Left lung (tissue), 8 donors: ENCODE measurements around the gene MOB1B. TPM values are rescaled to one million over a fixed set of nuclear protein-coding genes. Genes with fewer than 3 reads are reported as not detected.

ENCODE experiments used
- polyA plus RNA-seq, 6 donors: library from polyadenylated mRNA; unstranded; fragments of 120-200 nt; gene quantifications; one replicate each; pipeline ENCODE4 v1.2.1, GENCODE V29; 2013; ENCODE audit not compliant: insufficient read length in 6 of 6
- total RNA-seq, 2 donors: library from RNA; stranded (reverse); fragmentation: NEBNext Ultra II Directional; extraction: Animal tissue kit (Norgen Biotek cat#: 25700); gene quantifications; one replicate each; pipeline ENCODE4 v1.2.1, GENCODE V29; 2021
- donor health status: DM: no; HTN: yes; CAD: no.
- donor health status: DM: no; HTN: no; CAD: no.

MOB1B gene
- total and polyA plus RNA-seq, 8 donors, result 28.3 to 51.3 (median 45.6) TPM

Other genes with a start within 250 kb of the MOB1B start
- 100 to 1,000 TPM in 1 of 2 donors, 10 to 100 TPM in 1; 92.6 to 184 TPM for gene JCHAIN, start 235.9 kb upstream of the MOB1B start, total RNA-seq
- 1 to 10 TPM; 1.5 to 2.6 (median 2.2) TPM for gene JCHAIN, start 235.9 kb upstream of the MOB1B start, polyA plus RNA-seq
- gene UTP3, start 213.8 kb upstream of the MOB1B start, total RNA-seq, result 10 to 100 TPM; 21.5 to 28.0 TPM
- 10 to 100 TPM; 30.4 to 36.6 (median 34.6) TPM for gene UTP3, start 213.8 kb upstream of the MOB1B start, polyA plus RNA-seq
- gene RUFY3, start 180.4 kb upstream of the MOB1B start, total RNA-seq, result 10 to 100 TPM; 59.9 to 65.5 TPM
- 100 to 1,000 TPM; 121 to 158 (median 149) TPM for gene RUFY3, start 180.4 kb upstream of the MOB1B start, polyA plus RNA-seq
- gene GRSF1, start 62.5 kb upstream of the MOB1B start, total RNA-seq, result 10 to 100 TPM; 60.3 to 74.5 TPM
- gene GRSF1, start 62.5 kb upstream of the MOB1B start, polyA plus RNA-seq, result 100 to 1,000 TPM; 126 to 143 (median 131) TPM
- 10 to 100 TPM; 17.5 to 17.9 TPM for gene DCK, start 91.3 kb downstream of the MOB1B start, total RNA-seq
- gene DCK, start 91.3 kb downstream of the MOB1B start, polyA plus RNA-seq, result 10 to 100 TPM; 28.9 to 34.7 (median 33.7) TPM